HG03064 (cell line): ENCODE measurements around the gene CD22.

Experiments used
- ATAC-seq: cut with Tn5 transposase; IDR thresholded peaks from one replicate; pipeline ENCODE4 v1.9.1; 2021; ENCODE audit warnings: low read depth; ENCODE audit not compliant: unreplicated experiment

CD22 gene

GRCh38 chr19:35294859-35295791 lies 33.9 kb upstream of the CD22 start:
- ATAC-seq, result no peak

GRCh38 chr19:35295792-35296462 lies 33.1 kb upstream of the CD22 start:
- ATAC-seq, result no peak

GRCh38 chr19:35296644-35297514 lies 32.1 kb upstream of the CD22 start:
- ATAC-seq, result no peak

- no peak for ATAC-seq
These were observed 31.5 kb upstream of the CD22 start for GRCh38 chr19:35297515-35297848.

- ATAC-seq, result no peak
These were observed 31.1 kb upstream of the CD22 start for GRCh38 chr19:35297922-35298321.

- ATAC-seq, result no peak
These were observed 30.4 kb upstream of the CD22 start for GRCh38 chr19:35298561-35298972.

- no peak for ATAC-seq
These were observed 29.3 kb upstream of the CD22 start for GRCh38 chr19:35299523-35300338.

- ATAC-seq, result no peak
These were observed 28.7 kb upstream of the CD22 start for GRCh38 chr19:35300339-35300649.

- ATAC-seq, result no peak
These were observed 27.0 kb upstream of the CD22 start for GRCh38 chr19:35301961-35302360.

- ATAC-seq, result no peak
These were observed 26.5 kb upstream of the CD22 start for GRCh38 chr19:35302446-35302845.

- ATAC-seq, result no peak
These were observed 25.6 kb upstream of the CD22 start for GRCh38 chr19:35303357-35303915.

- ATAC-seq, result no peak
These were observed 25.0 kb upstream of the CD22 start for GRCh38 chr19:35304036-35304435.

GRCh38 chr19:35305181-35305580 lies 23.8 kb upstream of the CD22 start:
- ATAC-seq, result no peak

- ATAC-seq, result no peak
These were observed 22.3 kb upstream of the CD22 start for GRCh38 chr19:35306473-35307246.

- ATAC-seq, result no peak
These were observed 21.1 kb upstream of the CD22 start for GRCh38 chr19:35307931-35308330.

- no peak for ATAC-seq
These were observed 20.1 kb upstream of the CD22 start for GRCh38 chr19:35308910-35309309.

GRCh38 chr19:35309481-35310279 lies 19.3 kb upstream of the CD22 start:
- no peak for ATAC-seq

- ATAC-seq, result no peak
These were observed 18.7 kb upstream of the CD22 start for GRCh38 chr19:35310331-35310730.
